Body of pancreas (tissue), 4 donors: ENCODE results near the gene ZBTB12. TPM values are rescaled to one million over a fixed set of nuclear protein-coding genes. Genes with fewer than 3 reads are reported as not detected.

Experiments used
- ATAC-seq: fragments of 150-250 bp; one replicate; pipeline ENCODE4 v1.9.1; 2016
- DNase-seq, 4 donors: peaks; one replicate each; pipeline ENCODE4 v3.0.0-alpha.2; 2019
- H3K27ac ChIP-seq, 4 donors: fragments of 200-600 bp; sonication (generic); 1 replicate in 3 of 4; 2 replicates in 1 of 4; pipeline versions ENCODE4 v1.5.1 to v1.6.1; 2016 to 2019; ENCODE audit warnings: mild to moderate bottlenecking in 1 of 4, mixed read lengths in 1 of 4, moderate library complexity in 1 of 4
- H3K27me3 ChIP-seq, 2 donors: fragments of 200-600 bp; sonication (generic); one replicate each; pipeline ENCODE4 v1.6.0; 2016; ENCODE audit warnings: mild to moderate bottlenecking in 1 of 2
- H3K36me3 ChIP-seq, 2 donors: fragments of 200-600 bp; sonication (generic); replicated peaks in 1 of 2; 2 replicates each; pipeline ENCODE4 v1.5.1; 2016; ENCODE audit warnings: low read depth in 2 of 2; ENCODE audit not compliant: insufficient read depth in 1 of 2
- H3K4me1 ChIP-seq: fragments of 200-600 bp; sonication (generic); one replicate; pipeline ENCODE4 v1.6.0; 2016
- H3K4me3 ChIP-seq, 2 donors: fragments of 200-600 bp; sonication (generic); 1 replicate in 1 of 2; 2 replicates in 1 of 2; pipeline ENCODE4 v1.5.1; 2016 to 2019
- H3K9me3 ChIP-seq, 3 donors: fragments of 200-600 bp; sonication (generic); 1 replicate in 2 of 3; 2 replicates in 1 of 3; pipeline ENCODE4 v1.5.1; 2016
- CTCF ChIP-seq, 7 experiments: fragments of 450-650 bp in 4 of 7; fragments of 200-600 bp in 3 of 7; sonication (generic) in 3 of 7; IDR thresholded peaks; one replicate each; pipeline ENCODE4 v1.5.1; 2016 to 2019; ENCODE audit warnings: antibody characterized with exemption in 7 of 7
- POLR2A ChIP-seq, 3 donors: fragments of 450-650 bp; IDR thresholded peaks; one replicate each; pipeline ENCODE4 v1.6.1; 2016; ENCODE audit warnings: antibody characterized with exemption in 3 of 3, mild to moderate bottlenecking in 2 of 3
- WGBS, 2 donors: methylation state at CpG; one replicate each; pipeline ENCODE4 v1.1.5; 2017; 5-methylcytosine and 5-hydroxymethylcytosine counted together
- intact Hi-C: fragments of 100-400 bp; cut with DNase I; formaldehyde crosslinking; loops from one replicate; pipeline ENCODE4 v1.15.1; 2023
- total RNA-seq, 2 donors: library from RNA; depleted of rRNA; stranded (reverse); fragments of >200 nt; gene quantifications; one replicate each; pipeline ENCODE4 v1.1.0, GENCODE V29; 2016

ZBTB12 gene
- total RNA-seq, 2 donors from 2014 or later, result 2.1 TPM; not detected in 1

GRCh38 chr6:31896493-31896855 is 5.4 kb downstream of the ZBTB12 start:
- 47 to 51% methylated on average over 4 of the region's 4 CpGs for WGBS, 2 donors
- Histone ChIP-seq H3K9me3 (no peaks in the 10 kb centered on the region), H3K4me3 (no peak overlapping the region), H3K27ac (peak overlapping the region in 3 of 4 donors; percentile 80 to 87 (median 86)), H3K4me1 (peaks cover 32% of the 10 kb centered on the region), H3K27me3 (no peaks in the 10 kb centered on the region), H3K36me3 (peaks cover 0 to 2% of the 10 kb centered on the region in 2 donors)
- ATAC-seq (no peak), DNase-seq (no peak)
- intact Hi-C loops, result no loop called here
- TF ChIP-seq CTCF (IDR thresholded peaks at IDR 0.05), result no peak
- TF ChIP-seq POLR2A (IDR thresholded peaks at IDR 0.05), result no peak

GRCh38 chr6:31892821-31893220 is 9.1 kb downstream of the ZBTB12 start:
- H3K4me3 ChIP-seq, result no peak overlapping the region
- 50 to 82% methylated on average over 1 to 5 of the region's 6 CpGs for WGBS, 2 donors
- no peaks in the 10 kb centered on the region for H3K27me3 ChIP-seq
- no peak for DNase-seq
- H3K36me3 ChIP-seq, result peaks cover 0 to 7% of the 10 kb centered on the region in 2 donors
- intact Hi-C loops, result no loop called here
- no peaks in the 10 kb centered on the region for H3K9me3 ChIP-seq
- TF ChIP-seq POLR2A (IDR thresholded peaks at IDR 0.05), result no peak
- TF ChIP-seq CTCF (IDR thresholded peaks at IDR 0.05), result no peak
- no peak overlapping the region for H3K27ac ChIP-seq
- H3K4me1 ChIP-seq, result peaks cover 9% of the 10 kb centered on the region
- no peak for ATAC-seq

GRCh38 chr6:31889331-31889972 is 12.4 kb downstream of the ZBTB12 start:
- intact Hi-C loops, result no loop called here
- WGBS, 2 donors, result 90 to 97% methylated on average over 3 of the region's 3 CpGs

GRCh38 chr6:31888276-31889258 is 13.3 kb downstream of the ZBTB12 start:
- H3K4me1 ChIP-seq, result no peaks in the 10 kb centered on the region
- H3K27ac ChIP-seq, result no peak overlapping the region
- intact Hi-C loops, result no loop called here
- ATAC-seq (peak; percentile 29), DNase-seq (peak in 2 of 4 donors; percentile 31 to 50)
- WGBS, 2 donors, result 71 to 91% methylated on average over 21 to 42 of the region's 43 CpGs
- TF ChIP-seq CTCF (IDR thresholded peaks at IDR 0.05) (peak in 6 of 7 experiments; percentile 29 to 69 (median 52)), POLR2A (IDR thresholded peaks at IDR 0.05) (no peak)
- no peaks in the 10 kb centered on the region for H3K27me3 ChIP-seq
- H3K36me3 ChIP-seq, result peaks cover 3 to 25% of the 10 kb centered on the region in 2 donors
- H3K4me3 ChIP-seq, result no peak overlapping the region
- H3K9me3 ChIP-seq, result no peaks in the 10 kb centered on the region

More at GRCh38 chr6:31889331-31889972, 12.4 kb downstream of the ZBTB12 start:
- no peaks in the 10 kb centered on the region for H3K4me1 ChIP-seq
- ATAC-seq, result no peak
- no peaks in the 10 kb centered on the region for H3K27me3 ChIP-seq
- H3K36me3 ChIP-seq, result peaks cover 0 to 21% of the 10 kb centered on the region in 2 donors
- H3K4me3 ChIP-seq, result no peak overlapping the region
- DNase-seq, result no peak
- no peaks in the 10 kb centered on the region for H3K9me3 ChIP-seq
- no peak overlapping the region for H3K27ac ChIP-seq
- TF ChIP-seq CTCF (IDR thresholded peaks at IDR 0.05) (no peak), POLR2A (IDR thresholded peaks at IDR 0.05) (no peak)
